Kidney tubule cell (primary cell): Measurements from ENCODE around the gene C11orf42.

Experiments
- DNase-seq: peaks from one replicate; pipeline ENCODE4 v3.0.0-alpha.2; 2018; ENCODE audit warnings: low spot score

The C11orf42 gene

DNA sequence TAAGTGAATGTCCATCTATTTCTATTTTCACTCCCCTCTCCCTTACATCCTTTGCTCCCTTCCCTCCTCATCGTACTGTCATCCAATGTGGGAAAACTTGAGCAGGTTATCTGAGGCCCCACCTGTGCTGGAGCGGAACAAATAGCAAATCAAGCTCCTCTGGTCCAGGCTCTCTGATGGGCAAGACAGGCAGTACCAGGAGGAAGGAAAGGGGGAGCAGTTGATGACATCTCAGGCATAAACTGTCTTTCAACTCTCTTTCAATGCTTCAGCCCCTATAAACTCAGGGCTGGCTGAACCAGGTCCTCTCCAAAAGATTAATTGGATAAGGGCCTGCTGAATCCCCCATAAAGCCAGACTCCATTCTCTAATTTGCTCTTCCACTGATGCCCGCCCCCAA is 52.8 kb downstream of the C11orf42 start:
- no peak for DNase-seq

DNA sequence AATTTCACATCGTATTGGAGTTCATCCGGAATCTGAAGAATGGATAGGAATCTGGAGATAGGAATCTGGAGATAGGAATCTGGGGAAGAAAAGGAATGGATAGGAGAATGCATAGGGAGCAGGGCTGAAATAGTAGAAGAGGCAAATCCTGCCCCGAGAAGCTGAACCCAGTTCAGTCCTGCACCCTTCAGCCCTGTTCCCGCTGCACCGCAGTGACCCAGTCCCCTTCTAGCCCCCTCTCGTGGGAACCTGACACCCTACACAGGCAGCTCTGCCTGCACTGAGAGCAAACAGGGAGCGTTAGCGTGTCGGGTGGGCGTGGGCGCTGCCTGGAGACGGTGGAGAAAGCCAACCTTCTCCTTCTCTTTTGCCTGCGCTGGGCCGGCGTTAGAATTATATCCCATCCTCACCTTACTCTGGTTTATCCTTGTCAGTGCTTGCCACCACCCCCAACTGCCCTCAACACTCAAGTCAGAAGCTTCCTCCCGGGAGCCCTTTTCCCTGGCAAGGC is 53.3 kb downstream of the C11orf42 start:
- DNase-seq = no peak

- no peak for DNase-seq
These were observed 54.9 kb downstream of the C11orf42 start for GRCh38 chr11:6260207-6260726.
